Endothelial cell of umbilical vein (primary cell): ENCODE measurements around the gene NTN1. TPM values are rescaled to one million over a fixed set of nuclear protein-coding genes. Genes with fewer than 3 reads are reported as not detected.

Experiments
- BruUV-seq: library from RNA; stranded (reverse); fragments of 400-500 nt; replicated peaks from 2 replicates; lab custom pipeline; 2021; lab: Mats Ljungman, UMichigan
- CTCF ChIA-PET: fragments of 300-600, 350-600 bp; sonication (Branson Sonifier 250); formaldehyde crosslinking; loops from one replicate; lab custom pipeline; 2021; ENCODE audit warnings: antibody characterized with exemption, inconsistent platforms; lab: Charles Lee
- POLR2A ChIA-PET: fragments of 300-600, 350-600 bp; sonication (Branson Sonifier 250); formaldehyde crosslinking; loops from one replicate; lab custom pipeline; 2021; ENCODE audit warnings: antibody characterized with exemption, inconsistent platforms; lab: Charles Lee
- DNase-seq: peaks from one replicate; pipeline ENCODE4 v3.0.0-alpha.2; 2011; ENCODE audit warnings: low read depth, low spot score
- FAIRE-seq: peaks from 2 replicates; lab custom pipeline; 2011; peaks lifted over from hg19 to GRCh38; lab: Jason Lieb, UNC
- H2AFZ ChIP-seq: 2 replicates; pipeline ENCODE4 v1.6.0; 2012; ENCODE audit warnings: low read depth, low read length, control low read depth, inconsistent platforms
- H3K27ac ChIP-seq: 2 replicates; pipeline ENCODE4 v1.5.1; 2011; ENCODE audit warnings: low read depth, mild to moderate bottlenecking, control low read depth, low read length, moderate library complexity; ENCODE audit not compliant: insufficient read depth
- H3K27me3 ChIP-seq, 2 experiments: 2 replicates each; pipeline versions ENCODE4 v1.6.0 to v1.6.1; 2011; ENCODE audit warnings: low read length in 2 of 2, mixed read lengths in 1 of 2; ENCODE audit not compliant: control insufficient read depth in 2 of 2, insufficient read depth in 2 of 2
- H3K36me3 ChIP-seq, 2 experiments: 2 replicates in 1 of 2; 3 replicates in 1 of 2; pipeline ENCODE4 v1.5.1; 2011; ENCODE audit warnings: low read length in 2 of 2, mild to moderate bottlenecking in 1 of 2, moderate library complexity in 1 of 2; ENCODE audit not compliant: control insufficient read depth in 2 of 2, insufficient read depth in 2 of 2; ENCODE audit errors: extremely low read depth in 1 of 2
- H3K4me1 ChIP-seq: 3 replicates; pipeline ENCODE4 v1.5.1; 2011; ENCODE audit warnings: mild to moderate bottlenecking, low read length; ENCODE audit not compliant: control insufficient read depth, insufficient read depth; ENCODE audit errors: extremely low read depth
- H3K4me2 ChIP-seq: 2 replicates; pipeline ENCODE4 v1.6.1; 2011; ENCODE audit warnings: low read length, control low read depth, mixed read lengths; ENCODE audit not compliant: insufficient read depth
- H3K4me3 ChIP-seq, 3 experiments: fragments of 200-600 bp in 1 of 3; sonication (generic), shearing (Covaris generic) in 1 of 3; replicated peaks in 1 of 3; 2 replicates each; pipeline ENCODE4 v1.5.1; 2011 to 2016; ENCODE audit warnings: control low read depth in 3 of 3, low read length in 3 of 3, mild to moderate bottlenecking in 2 of 3, inconsistent platforms in 1 of 3, low read depth in 1 of 3, moderate library complexity in 1 of 3; ENCODE audit not compliant: insufficient read depth in 1 of 3
- H3K79me2 ChIP-seq: 2 replicates; pipeline ENCODE4 v1.6.0; 2012; ENCODE audit warnings: low read length, inconsistent platforms; ENCODE audit not compliant: control insufficient read depth, insufficient read depth
- H3K9ac ChIP-seq: replicated peaks from 2 replicates; pipeline ENCODE3; 2011; ENCODE audit warnings: low read length, control low read depth; ENCODE audit not compliant: insufficient read depth; ENCODE audit errors: extremely low read depth
- H3K9me1 ChIP-seq: replicated peaks from 3 replicates; pipeline ENCODE4 v1.6.0; 2011; ENCODE audit warnings: mild to moderate bottlenecking, low read length; ENCODE audit not compliant: control insufficient read depth, insufficient read depth; ENCODE audit errors: extremely low read depth
- H3K9me3 ChIP-seq: replicated peaks from 2 replicates; pipeline ENCODE4 v1.5.1; 2012; ENCODE audit warnings: low read length, inconsistent platforms; ENCODE audit not compliant: control insufficient read depth, insufficient read depth
- H4K20me1 ChIP-seq: replicated peaks from 2 replicates; pipeline ENCODE3; 2011; ENCODE audit warnings: mild to moderate bottlenecking, low read length; ENCODE audit not compliant: control insufficient read depth, insufficient read depth; ENCODE audit errors: extremely low read depth
- EZH2 ChIP-seq: IDR thresholded peaks from 2 replicates; pipeline ENCODE4 v1.6.1; 2012; ENCODE audit warnings: borderline replicate concordance, low read depth, mild to moderate bottlenecking, moderate library complexity, low read length, inconsistent platforms; ENCODE audit not compliant: severe bottlenecking
- FOS ChIP-seq: IDR thresholded peaks from 2 replicates; pipeline ENCODE4 v1.6.1; 2011; ENCODE audit warnings: mild to moderate bottlenecking, low read length, moderate library complexity, borderline replicate concordance; ENCODE audit not compliant: insufficient read depth
- JUN ChIP-seq: IDR thresholded peaks from 2 replicates; pipeline ENCODE4 v1.6.1; 2011; ENCODE audit warnings: borderline replicate concordance, low read depth; ENCODE audit not compliant: insufficient read length, insufficient read depth
- POLR2A ChIP-seq: IDR thresholded peaks from 2 replicates; pipeline ENCODE4 v1.6.1; 2012; ENCODE audit warnings: low read depth, mild to moderate bottlenecking, control low read depth, low read length
- POLR2AphosphoS5 ChIP-seq: IDR thresholded peaks from 2 replicates; pipeline ENCODE4 v1.6.1; 2012; ENCODE audit warnings: low read depth, mild to moderate bottlenecking, control low read depth, low read length, moderate library complexity; ENCODE audit not compliant: insufficient read depth
- dilution Hi-C: fragments of 300-500 bp; cut with MboI; formaldehyde crosslinking; loops from one replicate; pipeline ENCODE4 v1.15.0; 2019; ENCODE audit warnings: low sequenced_read_pairs; ENCODE audit not compliant: extremely low pct_ligation_motif_present
- intact Hi-C: fragments of 100-400 bp; cut with micrococcal nuclease; formaldehyde crosslinking; loops from one replicate; pipeline ENCODE4 v1.10.0; 2022
- polyA plus RNA-seq, 4 experiments: library from polyadenylated mRNA; depleted of rRNA in 3 of 4; stranded (reverse) in 3 of 4; unstranded in 1 of 4; fragments of >200 nt; gene quantifications; 2 replicates each; pipeline versions ENCODE4 v1.2.1 to v1.2.3, GENCODE V29; 2011 to 2012; ENCODE audit warnings: missing spikeins in 1 of 4
- total RNA-seq: library from RNA; stranded (reverse); gene quantifications from 2 replicates; pipeline ENCODE4 v1.2.3, GENCODE V29; 2021
- TF ChIP-seq, protein P1 (sequence below), 2 donors: IDR thresholded peaks; 1 replicate in 1 of 2; 2 replicates in 1 of 2; pipeline ENCODE4 v1.5.1; 2011; ENCODE audit warnings: low read length in 2 of 2, mild to moderate bottlenecking in 2 of 2, moderate library complexity in 2 of 2, control low read depth in 1 of 2, inconsistent platforms in 1 of 2, low read depth in 1 of 2; ENCODE audit not compliant: insufficient read depth in 1 of 2; ENCODE audit errors: extremely low read depth in 1 of 2

NTN1 gene
- total and polyA plus RNA-seq, 2 donors (not counting 3 experiments of a cell fraction or from before 2014, with no cell fraction given) = 0.10 to 0.18 TPM

DNA sequence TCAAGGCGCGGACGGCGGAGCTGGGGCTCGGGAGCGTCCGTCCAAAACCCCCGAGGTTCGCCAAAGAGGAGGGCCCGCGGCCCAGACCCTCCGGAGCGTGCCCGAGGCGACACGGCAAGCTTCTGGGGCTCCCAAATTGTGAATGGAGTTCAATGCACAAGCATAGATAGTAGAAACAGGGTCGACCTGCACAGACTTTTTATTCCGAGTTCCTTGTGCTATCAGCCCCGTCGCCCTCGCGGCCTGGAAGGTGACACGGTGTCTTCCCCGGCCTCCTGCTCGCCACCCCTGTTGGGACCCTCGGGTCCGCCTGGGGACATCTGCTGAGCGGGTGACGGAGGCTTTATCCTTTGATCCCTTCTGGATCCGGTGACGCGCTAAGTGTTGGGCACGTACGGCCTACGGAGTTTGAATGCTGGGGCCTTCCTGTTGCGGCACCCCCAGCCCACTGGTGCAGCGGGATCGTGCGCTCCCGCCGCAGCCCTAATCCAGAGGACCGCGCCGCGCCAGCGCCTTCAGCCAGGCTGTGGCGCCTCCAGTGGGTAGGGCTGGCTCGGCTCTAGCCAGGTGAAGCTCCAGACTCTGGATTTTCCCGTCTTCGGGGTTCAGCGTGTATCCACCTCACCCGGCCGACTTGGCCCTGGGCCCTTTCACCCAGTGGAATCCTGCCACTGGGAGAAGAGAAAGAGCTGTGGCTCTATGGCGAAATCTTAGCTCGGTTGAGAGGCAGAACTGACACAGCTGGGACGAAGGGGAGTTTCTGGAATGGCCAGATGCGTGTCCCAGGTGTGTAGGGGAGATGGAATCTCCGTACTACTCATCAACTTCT lies 17.0 kb upstream of the NTN1 start:
- Histone ChIP-seq H3K9me3 (no peaks in the 10 kb centered on the region), H3K27me3 (peaks cover 28 to 30% of the 10 kb centered on the region in 2 experiments), H3K9ac (no peak overlapping the region), H3K4me2 (no peak overlapping the region), H3K9me1 (no peaks in the 10 kb centered on the region), H2AFZ (no peak overlapping the region), H3K4me1 (no peaks in the 10 kb centered on the region), H4K20me1 (no peaks in the 10 kb centered on the region), H3K79me2 (no peaks in the 10 kb centered on the region), H3K4me3 (no peak overlapping the region), H3K36me3 (no peaks in the 10 kb centered on the region), H3K27ac (no peak overlapping the region)
- dilution Hi-C loops (no loop called here), intact Hi-C loops (no loop called here)
- POLR2A ChIA-PET = no interaction called here
- CTCF ChIA-PET = no interaction called here
- no TSS peak for BruUV-seq
- TF ChIP-seq EZH2 = peak; percentile 93
- TF ChIP-seq POLR2AphosphoS5 = no peak
- FAIRE-seq (no peak), DNase-seq (no peak)

DNA sequence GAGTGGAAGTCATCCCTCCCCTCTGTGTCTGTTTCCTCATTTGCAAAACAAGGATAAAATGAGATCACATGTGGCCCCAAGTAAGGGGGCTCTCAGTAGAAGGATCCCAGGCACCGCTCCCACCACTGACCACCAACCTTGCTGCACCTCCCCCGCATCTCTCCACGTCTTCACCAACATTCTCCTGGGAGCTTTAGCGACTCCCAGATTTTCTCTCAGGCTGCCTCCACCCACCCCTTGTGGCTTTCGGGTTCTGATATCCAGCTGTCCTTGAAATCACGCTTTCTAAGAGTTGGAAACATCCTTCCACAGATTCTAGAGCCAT lies 16.4 kb upstream of the NTN1 start:
- dilution Hi-C loops (no loop called here), intact Hi-C loops (no loop called here)
- Histone ChIP-seq H4K20me1 (no peaks in the 10 kb centered on the region), H3K4me1 (no peaks in the 10 kb centered on the region), H3K9ac (no peak overlapping the region), H3K36me3 (no peaks in the 10 kb centered on the region), H3K27ac (no peak overlapping the region), H3K4me3 (no peak overlapping the region), H3K27me3 (peaks cover 28 to 30% of the 10 kb centered on the region in 2 experiments), H3K9me1 (no peaks in the 10 kb centered on the region), H2AFZ (no peak overlapping the region), H3K9me3 (no peaks in the 10 kb centered on the region), H3K79me2 (no peaks in the 10 kb centered on the region), H3K4me2 (no peak overlapping the region)
- TF ChIP-seq JUN (no peak), POLR2A (no peak), FOS (no peak)
- TF ChIP-seq, protein P1, sequence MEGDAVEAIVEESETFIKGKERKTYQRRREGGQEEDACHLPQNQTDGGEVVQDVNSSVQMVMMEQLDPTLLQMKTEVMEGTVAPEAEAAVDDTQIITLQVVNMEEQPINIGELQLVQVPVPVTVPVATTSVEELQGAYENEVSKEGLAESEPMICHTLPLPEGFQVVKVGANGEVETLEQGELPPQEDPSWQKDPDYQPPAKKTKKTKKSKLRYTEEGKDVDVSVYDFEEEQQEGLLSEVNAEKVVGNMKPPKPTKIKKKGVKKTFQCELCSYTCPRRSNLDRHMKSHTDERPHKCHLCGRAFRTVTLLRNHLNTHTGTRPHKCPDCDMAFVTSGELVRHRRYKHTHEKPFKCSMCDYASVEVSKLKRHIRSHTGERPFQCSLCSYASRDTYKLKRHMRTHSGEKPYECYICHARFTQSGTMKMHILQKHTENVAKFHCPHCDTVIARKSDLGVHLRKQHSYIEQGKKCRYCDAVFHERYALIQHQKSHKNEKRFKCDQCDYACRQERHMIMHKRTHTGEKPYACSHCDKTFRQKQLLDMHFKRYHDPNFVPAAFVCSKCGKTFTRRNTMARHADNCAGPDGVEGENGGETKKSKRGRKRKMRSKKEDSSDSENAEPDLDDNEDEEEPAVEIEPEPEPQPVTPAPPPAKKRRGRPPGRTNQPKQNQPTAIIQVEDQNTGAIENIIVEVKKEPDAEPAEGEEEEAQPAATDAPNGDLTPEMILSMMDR (IDR thresholded peaks at IDR 0.05; ENCODE audit: extremely low read depth in 1 of 2, insufficient read depth in 1 of 2, low read depth in 1 of 2, low read length in 2 of 2) = no peak
- FAIRE-seq = no peak
- BruUV-seq = no TSS peak
- no peak for DNase-seq
- ChIA-PET POLR2A (no interaction called here), CTCF (no interaction called here)
